Activated T-cell treated with anti-CD3 and anti-CD28 coated beads for 1 hour (primary cell): ENCODE measurements around the gene LCP2.
A peak's percentile ranks its signal among the peaks of the same experiment; 100 is the strongest.
"Not testable (repeated sequence)": the region's sequence is repeated elsewhere in the genome, so short reads cannot be mapped to it uniquely, and the experiment has no call there.

Experiments used
- DNase-seq: peaks from one replicate; pipeline ENCODE4 v3.0.0-alpha.2; 2020; ENCODE audit warnings: low read depth

LCP2 gene

GRCh38 chr5:170248172-170248930, 49.2 kb downstream of the LCP2 start:
- DNase-seq: no peak

- DNase-seq: no peak
These were observed 50.2 kb downstream of the LCP2 start for GRCh38 chr5:170247363-170247762.

- DNase-seq: no peak
These were observed 51.3 kb downstream of the LCP2 start for GRCh38 chr5:170246126-170246870.

- not testable (repeated sequence) for DNase-seq
These were observed 52.1 kb downstream of the LCP2 start for GRCh38 chr5:170245436-170245835.

GRCh38 chr5:170238456-170239196, 59.0 kb downstream of the LCP2 start:
- DNase-seq: no peak

GRCh38 chr5:170235876-170236864, 61.4 kb downstream of the LCP2 start:
- no peak for DNase-seq

GRCh38 chr5:170233358-170233892, 64.2 kb downstream of the LCP2 start:
- no peak for DNase-seq

GRCh38 chr5:170232786-170233185, 64.8 kb downstream of the LCP2 start, which contains the start of gene C5orf58:
Gene C5orf58, plus strand, starts transcription at chr5:170232985. Its CDS starts 1,992 bp downstream, at chr5:170234977.
- no peak for DNase-seq

- DNase-seq: no peak
These were observed 68.7 kb downstream of the LCP2 start for GRCh38 chr5:170228762-170229435.

- DNase-seq: no peak
These were observed 70.9 kb downstream of the LCP2 start for GRCh38 chr5:170226661-170227060.

GRCh38 chr5:170226129-170226615, 71.4 kb downstream of the LCP2 start:
- no peak for DNase-seq

- peak; percentile 75 for DNase-seq
These were observed 72.0 kb downstream of the LCP2 start for GRCh38 chr5:170225326-170226128.

- no peak for DNase-seq
These were observed 73.7 kb downstream of the LCP2 start for GRCh38 chr5:170223906-170224305.

- no peak for DNase-seq
These were observed 74.2 kb downstream of the LCP2 start for GRCh38 chr5:170223360-170223759.

GRCh38 chr5:170221327-170221741, 76.2 kb downstream of the LCP2 start:
- DNase-seq: no peak

- DNase-seq: no peak
These were observed 77.4 kb downstream of the LCP2 start for GRCh38 chr5:170220191-170220590.

GRCh38 chr5:170219615-170220014, 78.0 kb downstream of the LCP2 start:
- DNase-seq: no peak

GRCh38 chr5:170218726-170219125, 78.9 kb downstream of the LCP2 start:
- DNase-seq: no peak

- no peak for DNase-seq
These were observed 79.7 kb downstream of the LCP2 start for GRCh38 chr5:170217831-170218230.
